Endothelial cell of umbilical vein (primary cell): ENCODE measurements around the gene ZNF799. TPM values are rescaled to one million over a fixed set of nuclear protein-coding genes. Genes with fewer than 3 reads are reported as not detected.
"Not testable (repeated sequence)": the region's sequence is repeated elsewhere in the genome, so short reads cannot be mapped to it uniquely, and the experiment has no call there.

Source experiments
- BruUV-seq: library from RNA; stranded (reverse); fragments of 400-500 nt; replicated peaks from 2 replicates; lab custom pipeline; 2021; lab: Mats Ljungman, UMichigan
- CTCF ChIA-PET: fragments of 300-600, 350-600 bp; sonication (Branson Sonifier 250); formaldehyde crosslinking; loops from one replicate; lab custom pipeline; 2021; ENCODE audit warnings: antibody characterized with exemption, inconsistent platforms; lab: Charles Lee
- POLR2A ChIA-PET: fragments of 300-600, 350-600 bp; sonication (Branson Sonifier 250); formaldehyde crosslinking; loops from one replicate; lab custom pipeline; 2021; ENCODE audit warnings: antibody characterized with exemption, inconsistent platforms; lab: Charles Lee
- DNase-seq: peaks from one replicate; pipeline ENCODE4 v3.0.0-alpha.2; 2011; ENCODE audit warnings: low read depth, low spot score
- FAIRE-seq: peaks from 2 replicates; lab custom pipeline; 2011; peaks lifted over from hg19 to GRCh38; lab: Jason Lieb, UNC
- H2AFZ ChIP-seq: 2 replicates; pipeline ENCODE4 v1.6.0; 2012; ENCODE audit warnings: low read depth, low read length, control low read depth, inconsistent platforms
- H3K27ac ChIP-seq: 2 replicates; pipeline ENCODE4 v1.5.1; 2011; ENCODE audit warnings: low read depth, mild to moderate bottlenecking, control low read depth, low read length, moderate library complexity; ENCODE audit not compliant: insufficient read depth
- H3K27me3 ChIP-seq, 2 experiments: 2 replicates each; pipeline versions ENCODE4 v1.6.0 to v1.6.1; 2011; ENCODE audit warnings: low read length in 2 of 2, mixed read lengths in 1 of 2; ENCODE audit not compliant: control insufficient read depth in 2 of 2, insufficient read depth in 2 of 2
- H3K36me3 ChIP-seq, 2 experiments: 2 replicates in 1 of 2; 3 replicates in 1 of 2; pipeline ENCODE4 v1.5.1; 2011; ENCODE audit warnings: low read length in 2 of 2, mild to moderate bottlenecking in 1 of 2, moderate library complexity in 1 of 2; ENCODE audit not compliant: control insufficient read depth in 2 of 2, insufficient read depth in 2 of 2; ENCODE audit errors: extremely low read depth in 1 of 2
- H3K4me1 ChIP-seq: 3 replicates; pipeline ENCODE4 v1.5.1; 2011; ENCODE audit warnings: mild to moderate bottlenecking, low read length; ENCODE audit not compliant: control insufficient read depth, insufficient read depth; ENCODE audit errors: extremely low read depth
- H3K4me2 ChIP-seq: 2 replicates; pipeline ENCODE4 v1.6.1; 2011; ENCODE audit warnings: low read length, control low read depth, mixed read lengths; ENCODE audit not compliant: insufficient read depth
- H3K4me3 ChIP-seq, 3 experiments: fragments of 200-600 bp in 1 of 3; sonication (generic), shearing (Covaris generic) in 1 of 3; replicated peaks in 1 of 3; 2 replicates each; pipeline ENCODE4 v1.5.1; 2011 to 2016; ENCODE audit warnings: control low read depth in 3 of 3, low read length in 3 of 3, mild to moderate bottlenecking in 2 of 3, inconsistent platforms in 1 of 3, low read depth in 1 of 3, moderate library complexity in 1 of 3; ENCODE audit not compliant: insufficient read depth in 1 of 3
- H3K79me2 ChIP-seq: 2 replicates; pipeline ENCODE4 v1.6.0; 2012; ENCODE audit warnings: low read length, inconsistent platforms; ENCODE audit not compliant: control insufficient read depth, insufficient read depth
- H3K9ac ChIP-seq: replicated peaks from 2 replicates; pipeline ENCODE3; 2011; ENCODE audit warnings: low read length, control low read depth; ENCODE audit not compliant: insufficient read depth; ENCODE audit errors: extremely low read depth
- H3K9me1 ChIP-seq: replicated peaks from 3 replicates; pipeline ENCODE4 v1.6.0; 2011; ENCODE audit warnings: mild to moderate bottlenecking, low read length; ENCODE audit not compliant: control insufficient read depth, insufficient read depth; ENCODE audit errors: extremely low read depth
- H3K9me3 ChIP-seq: replicated peaks from 2 replicates; pipeline ENCODE4 v1.5.1; 2012; ENCODE audit warnings: low read length, inconsistent platforms; ENCODE audit not compliant: control insufficient read depth, insufficient read depth
- H4K20me1 ChIP-seq: replicated peaks from 2 replicates; pipeline ENCODE3; 2011; ENCODE audit warnings: mild to moderate bottlenecking, low read length; ENCODE audit not compliant: control insufficient read depth, insufficient read depth; ENCODE audit errors: extremely low read depth
- CTCF ChIP-seq, 2 donors: IDR thresholded peaks; 1 replicate in 1 of 2; 2 replicates in 1 of 2; pipeline ENCODE4 v1.5.1; 2011; ENCODE audit warnings: low read length in 2 of 2, mild to moderate bottlenecking in 2 of 2, moderate library complexity in 2 of 2, control low read depth in 1 of 2, inconsistent platforms in 1 of 2, low read depth in 1 of 2; ENCODE audit not compliant: insufficient read depth in 1 of 2; ENCODE audit errors: extremely low read depth in 1 of 2
- EZH2 ChIP-seq: IDR thresholded peaks from 2 replicates; pipeline ENCODE4 v1.6.1; 2012; ENCODE audit warnings: borderline replicate concordance, low read depth, mild to moderate bottlenecking, moderate library complexity, low read length, inconsistent platforms; ENCODE audit not compliant: severe bottlenecking
- FOS ChIP-seq: IDR thresholded peaks from 2 replicates; pipeline ENCODE4 v1.6.1; 2011; ENCODE audit warnings: mild to moderate bottlenecking, low read length, moderate library complexity, borderline replicate concordance; ENCODE audit not compliant: insufficient read depth
- GATA2 ChIP-seq: IDR thresholded peaks from 2 replicates; pipeline ENCODE4 v1.7.0; 2011; ENCODE audit warnings: low read depth, mild to moderate bottlenecking, moderate library complexity, mixed read lengths, low read length; ENCODE audit not compliant: insufficient read length, insufficient read depth
- JUN ChIP-seq: IDR thresholded peaks from 2 replicates; pipeline ENCODE4 v1.6.1; 2011; ENCODE audit warnings: borderline replicate concordance, low read depth; ENCODE audit not compliant: insufficient read length, insufficient read depth
- MAX ChIP-seq: IDR thresholded peaks from 2 replicates; pipeline ENCODE4 v1.6.1; 2011; ENCODE audit not compliant: insufficient read depth, insufficient read length
- MYC ChIP-seq: IDR thresholded peaks from one replicate; pipeline ENCODE4 v1.6.1; 2011; ENCODE audit warnings: mild to moderate bottlenecking, low read depth, low read length
- POLR2A ChIP-seq: IDR thresholded peaks from 2 replicates; pipeline ENCODE4 v1.6.1; 2012; ENCODE audit warnings: low read depth, mild to moderate bottlenecking, control low read depth, low read length
- POLR2AphosphoS5 ChIP-seq: IDR thresholded peaks from 2 replicates; pipeline ENCODE4 v1.6.1; 2012; ENCODE audit warnings: low read depth, mild to moderate bottlenecking, control low read depth, low read length, moderate library complexity; ENCODE audit not compliant: insufficient read depth
- dilution Hi-C: fragments of 300-500 bp; cut with MboI; formaldehyde crosslinking; loops from one replicate; pipeline ENCODE4 v1.15.0; 2019; ENCODE audit warnings: low sequenced_read_pairs; ENCODE audit not compliant: extremely low pct_ligation_motif_present
- intact Hi-C: fragments of 100-400 bp; cut with micrococcal nuclease; formaldehyde crosslinking; loops from one replicate; pipeline ENCODE4 v1.10.0; 2022
- polyA plus RNA-seq, 4 experiments: library from polyadenylated mRNA; depleted of rRNA in 3 of 4; stranded (reverse) in 3 of 4; unstranded in 1 of 4; fragments of >200 nt; gene quantifications; 2 replicates each; pipeline versions ENCODE4 v1.2.1 to v1.2.3, GENCODE V29; 2011 to 2012; ENCODE audit warnings: missing spikeins in 1 of 4
- total RNA-seq: library from RNA; stranded (reverse); gene quantifications from 2 replicates; pipeline ENCODE4 v1.2.3, GENCODE V29; 2021

Gene ZNF799
- total and polyA plus RNA-seq, 2 donors (not counting 3 experiments of a cell fraction or from before 2014, with no cell fraction given), result 1.0 to 3.0 TPM

- H3K36me3 ChIP-seq, H3K4me2 ChIP-seq, BruUV-seq, H3K9me3 ChIP-seq, DNase-seq, H3K27ac ChIP-seq, H3K9ac ChIP-seq, H3K4me1 ChIP-seq, FAIRE-seq, H3K27me3 ChIP-seq, dilution Hi-C loops, POLR2A ChIA-PET, H2AFZ ChIP-seq, H3K9me1 ChIP-seq, CTCF ChIA-PET, intact Hi-C loops, H3K79me2 ChIP-seq, H3K4me3 ChIP-seq, H4K20me1 ChIP-seq: not testable (repeated sequence)
Measured at GRCh38 chr19:12386365-12386764, 14.7 kb downstream of the ZNF799 start.

GRCh38 chr19:12380444-12380737 lies 20.7 kb downstream of the ZNF799 start:
- Histone ChIP-seq H3K36me3 (no peaks in the 10 kb centered on the region), H3K79me2 (no peaks in the 10 kb centered on the region), H3K4me2 (no peak overlapping the region), H4K20me1 (no peaks in the 10 kb centered on the region), H3K27ac (no peak overlapping the region), H3K9me1 (no peaks in the 10 kb centered on the region), H3K9ac (no peak overlapping the region), H3K4me3 (no peak overlapping the region), H3K4me1 (no peaks in the 10 kb centered on the region), H3K27me3 (no peaks in the 10 kb centered on the region), H3K9me3 (no peaks in the 10 kb centered on the region), H2AFZ (no peak overlapping the region)
- CTCF ChIA-PET, result no interaction called here
- DNase-seq, result no peak
- TF ChIP-seq MAX, result no peak
- no peak for TF ChIP-seq POLR2A
- no peak for TF ChIP-seq MYC
- TF ChIP-seq EZH2, result no peak
- TF ChIP-seq FOS, result no peak
- TF ChIP-seq POLR2AphosphoS5, result no peak
- TF ChIP-seq GATA2, result no peak
- TF ChIP-seq JUN, result no peak
- TF ChIP-seq CTCF (IDR thresholded peaks at IDR 0.05; ENCODE audit: extremely low read depth in 1 of 2, insufficient read depth in 1 of 2, low read depth in 1 of 2, low read length in 2 of 2), result no peak
- dilution Hi-C loops (no loop called here), intact Hi-C loops (no loop called here)
- POLR2A ChIA-PET, result no interaction called here
- BruUV-seq, result no TSS peak
- FAIRE-seq, result no peak
